ENCODE data around the gene AMZ2. TPM values are rescaled to one million over a fixed set of nuclear protein-coding genes. Genes with fewer than 3 reads are reported as not detected.
"Not testable (repeated sequence)": the region's sequence is repeated elsewhere in the genome, so short reads cannot be mapped to it uniquely, and the experiment has no call there.

Gene AMZ2
- total RNA-seq = 10 to 100 TPM; 38.2 to 69.9 (median 60.1) TPM

GRCh38 chr17:68247445-68248198 lies at the start of gene AMZ2:
AMZ2 (plus strand) TSS chr17:68248043; CDS start chr17:68250188, 2,145 bp downstream.
- no peaks in the 10 kb centered on the region for H3K9me3 ChIP-seq
- H3K27me3 ChIP-seq = no peaks in the 10 kb centered on the region
- peak; percentile 98 for DNase-seq (ENCODE audit: extremely low spot score)
- H3K27ac ChIP-seq (replicated peaks in 1 of 4) = peak within 1 kb of the TSS; percentile 93 to 98 (median 97)
- H3K4me1 ChIP-seq = peaks cover 0 to 30% (median 24%) of the 10 kb centered on the region in 4 donors
- peak in 1 of 3 experiments; percentile 26 for TF ChIP-seq CTCF (IDR thresholded peaks at IDR 0.05)
- TF ChIP-seq POLR2A (IDR thresholded peaks at IDR 0.05; ENCODE audit: low read depth) = peak; percentile 77
- no peak for TF ChIP-seq EP300 (IDR thresholded peaks at IDR 0.05)
- peak; percentile 97 for TF ChIP-seq POLR2AphosphoS5 (IDR thresholded peaks at IDR 0.05)
- WGBS = under 1% methylated on average over 43 of the region's 97 CpGs
- H3K36me3 ChIP-seq = peaks cover 0 to 25% (median 10%) of the 10 kb centered on the region in 4 donors
- peak within 1 kb of the TSS; percentile 73 to 93 (median 88) for H3K4me3 ChIP-seq
- intact Hi-C loops (cut with DNase I) = no loop called here

- Histone ChIP-seq H3K4me1 (peaks cover 47 to 58% (median 56%) of the 10 kb centered on the region in 4 donors), H3K4me3 (peak overlapping the region; percentile 36 to 57 (median 48)), H3K27me3 (peaks cover 10 to 70% (median 58%) of the 10 kb centered on the region in 4 donors), H3K36me3 (no peaks in the 10 kb centered on the region), H3K27ac (replicated peaks in 1 of 4) (no peak overlapping the region), H3K9me3 (no peaks in the 10 kb centered on the region)
- no peak for TF ChIP-seq CTCF (IDR thresholded peaks at IDR 0.05)
- no peak for TF ChIP-seq EP300 (IDR thresholded peaks at IDR 0.05)
- TF ChIP-seq POLR2A (IDR thresholded peaks at IDR 0.05; ENCODE audit: low read depth) = no peak
- TF ChIP-seq POLR2AphosphoS5 (IDR thresholded peaks at IDR 0.05) = no peak
- intact Hi-C loops (cut with DNase I) = no loop called here
- WGBS = no CpG with 5 or more reads among the region's 101 CpGs
- no peak for DNase-seq (ENCODE audit: extremely low spot score)
These were observed 48.7 kb upstream of the AMZ2 start for GRCh38 chr17:68198931-68199836.

- peaks cover 53 to 64% (median 63%) of the 10 kb centered on the region in 4 donors for H3K4me1 ChIP-seq
- peaks cover 10 to 65% (median 58%) of the 10 kb centered on the region in 4 donors for H3K27me3 ChIP-seq
- H3K27ac ChIP-seq (replicated peaks in 1 of 4) = no peak overlapping the region
- WGBS = 6% methylated on average over 23 of the region's 30 CpGs
- intact Hi-C loops (cut with DNase I) = no loop called here
- H3K36me3 ChIP-seq = no peaks in the 10 kb centered on the region
- H3K4me3 ChIP-seq = peak overlapping the region; percentile 36 to 57 (median 48)
- H3K9me3 ChIP-seq = no peaks in the 10 kb centered on the region
- peak; percentile 79 for DNase-seq (ENCODE audit: extremely low spot score)
- no peak for TF ChIP-seq EP300 (IDR thresholded peaks at IDR 0.05)
- no peak for TF ChIP-seq POLR2A (IDR thresholded peaks at IDR 0.05; ENCODE audit: low read depth)
- TF ChIP-seq POLR2AphosphoS5 (IDR thresholded peaks at IDR 0.05) = no peak
- TF ChIP-seq CTCF (IDR thresholded peaks at IDR 0.05) = no peak
These were observed 47.8 kb upstream of the AMZ2 start for GRCh38 chr17:68199837-68200688.

- 0% methylated on average over 1 of the region's 31 CpGs for WGBS
- Histone ChIP-seq H3K36me3 (no peaks in the 10 kb centered on the region), H3K27ac (replicated peaks in 1 of 4) (no peak overlapping the region), H3K27me3 (peaks cover 10 to 59% (median 51%) of the 10 kb centered on the region in 4 donors), H3K4me1 (peaks cover 52 to 64% (median 63%) of the 10 kb centered on the region in 4 donors), H3K9me3 (no peaks in the 10 kb centered on the region), H3K4me3 (peak overlapping the region; percentile 36 to 57 (median 48))
- intact Hi-C loops (cut with DNase I) = no loop called here
- peak; percentile 93 for DNase-seq (ENCODE audit: extremely low spot score)
- no peak for TF ChIP-seq POLR2A (IDR thresholded peaks at IDR 0.05; ENCODE audit: low read depth)
- no peak for TF ChIP-seq EP300 (IDR thresholded peaks at IDR 0.05)
- TF ChIP-seq POLR2AphosphoS5 (IDR thresholded peaks at IDR 0.05) = peak in 1 of 2 donors; percentile 29
- TF ChIP-seq CTCF (IDR thresholded peaks at IDR 0.05) = peak; percentile 76 to 97 (median 84)
These were observed 47.0 kb upstream of the AMZ2 start for GRCh38 chr17:68200689-68201417.

- peak; percentile 53 for DNase-seq (ENCODE audit: extremely low spot score)
- Histone ChIP-seq H3K27me3 (peaks cover 10 to 53% (median 46%) of the 10 kb centered on the region in 4 donors), H3K4me1 (peaks cover 47 to 63% (median 61%) of the 10 kb centered on the region in 4 donors)
- 55% methylated on average over 3 of the region's 3 CpGs for WGBS
- H3K27ac ChIP-seq (replicated peaks in 1 of 4); H3K9me3 ChIP-seq; H3K4me3 ChIP-seq; H3K36me3 ChIP-seq; intact Hi-C loops (cut with DNase I): not testable (repeated sequence)
These were observed 46.4 kb upstream of the AMZ2 start for GRCh38 chr17:68201418-68201771.

- H3K9me3 ChIP-seq; H3K36me3 ChIP-seq; H3K4me3 ChIP-seq; intact Hi-C loops (cut with DNase I); H3K27ac ChIP-seq (replicated peaks in 1 of 4): not testable (repeated sequence)
- DNase-seq (ENCODE audit: extremely low spot score) = peak; percentile 45
- peaks cover 43 to 60% (median 57%) of the 10 kb centered on the region in 4 donors for H3K4me1 ChIP-seq
- 97% methylated on average over 2 of the region's 2 CpGs for whole genome bisulfite sequencing
- peaks cover 2 to 44% (median 36%) of the 10 kb centered on the region in 4 donors for H3K27me3 ChIP-seq
These were observed 45.5 kb upstream of the AMZ2 start for GRCh38 chr17:68202321-68202720.
